Measurements from ENCODE around the gene DNASE1. TPM values are rescaled to one million over a fixed set of nuclear protein-coding genes. Genes with fewer than 3 reads are reported as not detected.
"Not testable (repeated sequence)": the region's sequence is repeated elsewhere in the genome, so short reads cannot be mapped to it uniquely, and the experiment has no call there.

Gene DNASE1
- total RNA-seq, result 10 to 100 TPM; 14.8 to 22.0 TPM

GRCh38 chr16:3654249-3654991 is at the start of gene DNASE1:
Gene DNASE1, plus strand, starts transcription at chr16:3654691. Its CDS starts 683 bp downstream, at chr16:3655374.
- Mint-ChIP-seq H3K27ac (no peak within 1 kb of the TSS), H3K4me3 (no peak within 1 kb of the TSS), H3K9me3 (no peaks in the 10 kb centered on the region), H3K4me1 (peaks cover 14% of the 10 kb centered on the region), H3K36me3 (ENCODE audit: low read depth) (peaks cover 47% of the 10 kb centered on the region), H3K27me3 (no peaks in the 10 kb centered on the region)
- ATAC-seq (replicated peaks), result peak; percentile 76

- H3K36me3 Mint-ChIP-seq (ENCODE audit: low read depth), result peaks cover 30% of the 10 kb centered on the region
- ATAC-seq (replicated peaks), result no peak
- no peak overlapping the region for H3K4me3 Mint-ChIP-seq
- H3K27me3 Mint-ChIP-seq, result no peaks in the 10 kb centered on the region
- no peaks in the 10 kb centered on the region for H3K9me3 Mint-ChIP-seq
- H3K4me1 Mint-ChIP-seq, result peaks cover 9% of the 10 kb centered on the region
- H3K27ac Mint-ChIP-seq, result no peak overlapping the region
These were observed 48.0 kb upstream of the DNASE1 start for GRCh38 chr16:3606441-3606840.

GRCh38 chr16:3607161-3607560 is 47.3 kb upstream of the DNASE1 start:
- Mint-ChIP-seq H3K27me3 (no peaks in the 10 kb centered on the region), H3K9me3 (no peaks in the 10 kb centered on the region), H3K27ac (no peak overlapping the region), H3K36me3 (ENCODE audit: low read depth) (peaks cover 30% of the 10 kb centered on the region), H3K4me1 (peaks cover 9% of the 10 kb centered on the region), H3K4me3 (no peak overlapping the region)
- ATAC-seq (replicated peaks), result no peak

- no peak overlapping the region for H3K4me3 Mint-ChIP-seq
These were observed 46.9 kb upstream of the DNASE1 start for GRCh38 chr16:3607634-3608033.

GRCh38 chr16:3608069-3608468 is 46.4 kb upstream of the DNASE1 start:
- no peak overlapping the region for H3K27ac Mint-ChIP-seq
- H3K4me3 Mint-ChIP-seq, result no peak overlapping the region
- H3K4me1 Mint-ChIP-seq, result peaks cover 16% of the 10 kb centered on the region
- H3K9me3 Mint-ChIP-seq, result no peaks in the 10 kb centered on the region
- H3K36me3 Mint-ChIP-seq (ENCODE audit: low read depth), result peaks cover 38% of the 10 kb centered on the region
- H3K27me3 Mint-ChIP-seq, result no peaks in the 10 kb centered on the region
- no peak for ATAC-seq (replicated peaks)

More at GRCh38 chr16:3607634-3608033, 46.9 kb upstream of the DNASE1 start:
- H3K36me3 Mint-ChIP-seq (ENCODE audit: low read depth), result peaks cover 35% of the 10 kb centered on the region
- H3K27ac Mint-ChIP-seq, result no peak overlapping the region
- H3K4me1 Mint-ChIP-seq, result peaks cover 11% of the 10 kb centered on the region
- H3K27me3 Mint-ChIP-seq, result no peaks in the 10 kb centered on the region
- no peak for ATAC-seq (replicated peaks)
- H3K9me3 Mint-ChIP-seq, result no peaks in the 10 kb centered on the region

- Mint-ChIP-seq H3K36me3 (ENCODE audit: low read depth) (peaks cover 36% of the 10 kb centered on the region), H3K4me1 (peaks cover 20% of the 10 kb centered on the region)
- ATAC-seq (replicated peaks); H3K27ac Mint-ChIP-seq; H3K27me3 Mint-ChIP-seq; H3K9me3 Mint-ChIP-seq; H3K4me3 Mint-ChIP-seq: not testable (repeated sequence)
These were observed 45.5 kb upstream of the DNASE1 start for GRCh38 chr16:3608976-3609375.

GRCh38 chr16:3609895-3610697 is 44.4 kb upstream of the DNASE1 start:
- Mint-ChIP-seq H3K9me3 (no peaks in the 10 kb centered on the region), H3K4me1 (peaks cover 22% of the 10 kb centered on the region), H3K27ac (peak overlapping the region; percentile 99)

GRCh38 chr16:3610698-3611145 is 43.8 kb upstream of the DNASE1 start:
- Mint-ChIP-seq H3K36me3 (ENCODE audit: low read depth) (peaks cover 46% of the 10 kb centered on the region), H3K4me1 (peaks cover 28% of the 10 kb centered on the region), H3K27me3 (no peaks in the 10 kb centered on the region)

More at GRCh38 chr16:3609895-3610697, 44.4 kb upstream of the DNASE1 start:
- Mint-ChIP-seq H3K36me3 (ENCODE audit: low read depth) (peaks cover 40% of the 10 kb centered on the region), H3K27me3 (no peaks in the 10 kb centered on the region), H3K4me3 (peak overlapping the region; percentile 98)
- no peak for ATAC-seq (replicated peaks)

GRCh38 chr16:3611146-3611975 is 43.1 kb upstream of the DNASE1 start, which contains the start of gene SLX4:
Gene SLX4, minus strand, starts transcription at chr16:3611606. Its CDS starts 2,642 bp downstream, at chr16:3608964.
- peak within 1 kb of the TSS; percentile 99 for H3K27ac Mint-ChIP-seq
- peak within 1 kb of the TSS; percentile 98 for H3K4me3 Mint-ChIP-seq
- peak; percentile 93 for ATAC-seq (replicated peaks)
- no peaks in the 10 kb centered on the region for H3K27me3 Mint-ChIP-seq
- no peaks in the 10 kb centered on the region for H3K9me3 Mint-ChIP-seq
- H3K36me3 Mint-ChIP-seq (ENCODE audit: low read depth), result peaks cover 43% of the 10 kb centered on the region
- peaks cover 29% of the 10 kb centered on the region for H3K4me1 Mint-ChIP-seq

More at GRCh38 chr16:3610698-3611145, 43.8 kb upstream of the DNASE1 start:
- no peaks in the 10 kb centered on the region for H3K9me3 Mint-ChIP-seq
- peak overlapping the region; percentile 98 for H3K4me3 Mint-ChIP-seq
- H3K27ac Mint-ChIP-seq, result peak overlapping the region; percentile 99
- no peak for ATAC-seq (replicated peaks)

GRCh38 chr16:3612510-3613466 is 41.7 kb upstream of the DNASE1 start:
- ATAC-seq (replicated peaks), result no peak
- Mint-ChIP-seq H3K9me3 (no peaks in the 10 kb centered on the region), H3K4me3 (peak overlapping the region; percentile 98), H3K27me3 (no peaks in the 10 kb centered on the region), H3K27ac (peak overlapping the region; percentile 99), H3K36me3 (ENCODE audit: low read depth) (peaks cover 40% of the 10 kb centered on the region), H3K4me1 (peaks cover 33% of the 10 kb centered on the region)

- peak; percentile 59 for ATAC-seq (replicated peaks)
- H3K36me3 Mint-ChIP-seq (ENCODE audit: low read depth), result peaks cover 18% of the 10 kb centered on the region
- H3K9me3 Mint-ChIP-seq, result no peaks in the 10 kb centered on the region
- peak overlapping the region; percentile 58 for H3K27ac Mint-ChIP-seq
- no peaks in the 10 kb centered on the region for H3K27me3 Mint-ChIP-seq
- no peak overlapping the region for H3K4me3 Mint-ChIP-seq
- H3K4me1 Mint-ChIP-seq, result peaks cover 17% of the 10 kb centered on the region
These were observed 35.7 kb upstream of the DNASE1 start for GRCh38 chr16:3618769-3619141.

- no peak for ATAC-seq (replicated peaks)
- Mint-ChIP-seq H3K27me3 (no peaks in the 10 kb centered on the region), H3K4me1 (peaks cover 12% of the 10 kb centered on the region), H3K27ac (peak overlapping the region; percentile 7), H3K9me3 (no peaks in the 10 kb centered on the region), H3K4me3 (no peak overlapping the region), H3K36me3 (ENCODE audit: low read depth) (no peaks in the 10 kb centered on the region)
These were observed 30.8 kb upstream of the DNASE1 start for GRCh38 chr16:3623642-3624041.

- Mint-ChIP-seq H3K27ac (peak overlapping the region; percentile 87), H3K4me3 (peak overlapping the region; percentile 57), H3K27me3 (no peaks in the 10 kb centered on the region), H3K9me3 (no peaks in the 10 kb centered on the region), H3K36me3 (ENCODE audit: low read depth) (no peaks in the 10 kb centered on the region), H3K4me1 (peaks cover 12% of the 10 kb centered on the region)
- ATAC-seq (replicated peaks), result no peak
These were observed 29.2 kb upstream of the DNASE1 start for GRCh38 chr16:3625331-3625730.
